Measurements from ENCODE around the gene LRRC75B.

The LRRC75B gene

GRCh38 chr22:24584166-24584790 is 8.6 kb downstream of the LRRC75B start:
- TF ChIP-seq POLR2A (IDR thresholded peaks at IDR 0.05; ENCODE audit: extremely low read depth, insufficient read length) (no peak), MYC (IDR thresholded peaks at IDR 0.05; ENCODE audit: low read depth, low read length) (no peak)
- TF ChIP-seq, protein P1, sequence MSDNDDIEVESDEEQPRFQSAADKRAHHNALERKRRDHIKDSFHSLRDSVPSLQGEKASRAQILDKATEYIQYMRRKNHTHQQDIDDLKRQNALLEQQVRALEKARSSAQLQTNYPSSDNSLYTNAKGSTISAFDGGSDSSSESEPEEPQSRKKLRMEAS (IDR thresholded peaks at IDR 0.05; ENCODE audit: low read depth, low read length) = no peak

GRCh38 chr22:24583221-24584165 is 9.4 kb downstream of the LRRC75B start:
- DNase-seq (ENCODE audit: low read depth) = no peak
- TF ChIP-seq POLR2A (IDR thresholded peaks at IDR 0.05; ENCODE audit: extremely low read depth, insufficient read length) (no peak), MYC (IDR thresholded peaks at IDR 0.05; ENCODE audit: low read depth, low read length) (no peak)
- TF ChIP-seq, protein P1 (IDR thresholded peaks at IDR 0.05; ENCODE audit: low read depth, low read length) = no peak
- TF ChIP-seq, protein P2, sequence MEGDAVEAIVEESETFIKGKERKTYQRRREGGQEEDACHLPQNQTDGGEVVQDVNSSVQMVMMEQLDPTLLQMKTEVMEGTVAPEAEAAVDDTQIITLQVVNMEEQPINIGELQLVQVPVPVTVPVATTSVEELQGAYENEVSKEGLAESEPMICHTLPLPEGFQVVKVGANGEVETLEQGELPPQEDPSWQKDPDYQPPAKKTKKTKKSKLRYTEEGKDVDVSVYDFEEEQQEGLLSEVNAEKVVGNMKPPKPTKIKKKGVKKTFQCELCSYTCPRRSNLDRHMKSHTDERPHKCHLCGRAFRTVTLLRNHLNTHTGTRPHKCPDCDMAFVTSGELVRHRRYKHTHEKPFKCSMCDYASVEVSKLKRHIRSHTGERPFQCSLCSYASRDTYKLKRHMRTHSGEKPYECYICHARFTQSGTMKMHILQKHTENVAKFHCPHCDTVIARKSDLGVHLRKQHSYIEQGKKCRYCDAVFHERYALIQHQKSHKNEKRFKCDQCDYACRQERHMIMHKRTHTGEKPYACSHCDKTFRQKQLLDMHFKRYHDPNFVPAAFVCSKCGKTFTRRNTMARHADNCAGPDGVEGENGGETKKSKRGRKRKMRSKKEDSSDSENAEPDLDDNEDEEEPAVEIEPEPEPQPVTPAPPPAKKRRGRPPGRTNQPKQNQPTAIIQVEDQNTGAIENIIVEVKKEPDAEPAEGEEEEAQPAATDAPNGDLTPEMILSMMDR (IDR thresholded peaks at IDR 0.05; ENCODE audit: low read depth, low read length) = no peak

More at GRCh38 chr22:24584166-24584790, 8.6 kb downstream of the LRRC75B start:
- H3K4me3 ChIP-seq (ENCODE audit: low read depth, low read length) = no peak overlapping the region
- no peak for DNase-seq (ENCODE audit: low read depth)

DNA sequence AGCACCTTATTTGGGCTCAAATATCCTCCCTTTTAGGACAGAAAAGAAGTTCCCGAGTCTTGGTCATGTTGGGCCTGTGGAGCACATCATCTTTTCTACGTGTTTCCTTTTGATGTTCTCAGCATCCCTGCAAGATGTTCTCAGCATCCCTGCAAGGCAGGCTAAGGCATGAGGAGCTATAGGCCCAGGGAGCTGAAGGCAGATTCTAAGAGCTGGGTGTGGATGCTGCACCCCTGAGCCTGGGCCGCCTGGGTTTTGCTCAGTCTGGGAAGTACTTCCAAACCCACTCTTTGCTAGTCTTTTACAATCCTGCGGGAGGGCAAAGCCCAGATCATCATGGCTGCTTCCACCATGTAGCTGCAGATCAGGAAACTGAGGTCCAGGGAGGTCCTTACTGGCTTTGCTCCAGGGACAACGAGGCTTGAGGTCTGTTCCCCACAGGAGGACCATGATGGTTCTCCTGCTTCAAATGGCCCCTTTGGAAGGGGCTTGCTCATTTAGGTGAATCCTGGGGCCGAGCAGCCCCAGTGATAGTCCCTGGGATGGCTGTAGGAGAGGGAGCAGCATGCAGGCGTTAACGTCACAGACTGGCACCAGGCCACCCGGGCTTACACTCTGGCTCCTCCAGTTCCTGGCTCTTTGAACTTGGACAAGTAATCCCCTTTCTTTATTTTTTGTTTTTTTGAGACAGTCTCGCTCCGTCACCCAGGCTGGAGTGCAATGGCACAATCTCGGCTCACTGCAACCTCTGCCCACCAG is 10.6 kb downstream of the LRRC75B start:
- DNase-seq (ENCODE audit: low read depth) = no peak
- no peak for TF ChIP-seq MYC (IDR thresholded peaks at IDR 0.05; ENCODE audit: low read depth, low read length)
- no peak overlapping the region for H3K4me3 ChIP-seq (ENCODE audit: low read depth, low read length)

More at GRCh38 chr22:24583221-24584165, 9.4 kb downstream of the LRRC75B start:
- no peak overlapping the region for H3K4me3 ChIP-seq (ENCODE audit: low read depth, low read length)

DNA sequence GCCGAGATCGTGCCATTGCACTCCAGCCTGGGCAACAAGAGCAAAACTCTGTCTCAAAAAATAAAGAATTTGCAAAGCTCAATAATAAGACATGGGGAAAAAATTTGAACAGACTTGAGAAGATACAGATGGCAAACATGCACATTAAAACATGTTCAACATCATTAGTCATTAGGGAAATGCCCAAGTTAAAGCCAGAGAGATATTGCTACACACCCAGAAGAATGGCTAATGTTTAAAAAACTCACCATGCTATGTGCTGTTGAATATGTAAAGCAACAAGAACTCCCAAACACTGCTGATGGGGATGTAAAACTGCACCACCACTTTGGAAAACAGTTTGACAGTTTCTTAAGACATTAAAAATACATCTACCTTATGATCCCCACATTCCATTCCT is 12.6 kb downstream of the LRRC75B start:
- TF ChIP-seq, protein P2 (IDR thresholded peaks at IDR 0.05; ENCODE audit: low read depth, low read length) = no peak
- TF ChIP-seq POLR2A (IDR thresholded peaks at IDR 0.05; ENCODE audit: extremely low read depth, insufficient read length) (no peak), MYC (IDR thresholded peaks at IDR 0.05; ENCODE audit: low read depth, low read length) (no peak)
- TF ChIP-seq, protein P1 (IDR thresholded peaks at IDR 0.05; ENCODE audit: low read depth, low read length) = no peak
- no peak overlapping the region for H3K4me3 ChIP-seq (ENCODE audit: low read depth, low read length)
- no peak for DNase-seq (ENCODE audit: low read depth)

DNA sequence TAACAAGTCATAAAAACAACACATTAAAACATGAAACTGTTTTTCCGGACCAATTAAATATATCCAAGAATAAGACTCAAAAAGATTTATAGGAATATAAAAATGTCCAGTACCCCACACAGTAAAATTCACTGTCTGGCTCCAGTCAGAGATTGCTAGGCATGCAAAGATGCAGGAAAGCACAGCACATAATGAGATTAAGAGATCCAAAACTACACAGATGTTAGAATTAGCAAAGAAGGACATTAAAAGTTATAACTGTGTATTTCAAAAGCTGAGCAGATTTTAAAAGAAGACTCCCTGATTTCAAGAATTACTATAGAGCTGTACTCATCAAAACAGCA is 13.6 kb downstream of the LRRC75B start:
- H3K4me3 ChIP-seq (ENCODE audit: low read depth, low read length) = no peak overlapping the region
- TF ChIP-seq, protein P1 (IDR thresholded peaks at IDR 0.05; ENCODE audit: low read depth, low read length) = no peak
- no peak for TF ChIP-seq POLR2A (IDR thresholded peaks at IDR 0.05; ENCODE audit: extremely low read depth, insufficient read length)
- DNase-seq (ENCODE audit: low read depth) = no peak

GRCh38 chr22:24578355-24579257 is 14.3 kb downstream of the LRRC75B start:
- no peak for DNase-seq (ENCODE audit: low read depth)
- no peak for TF ChIP-seq POLR2A (IDR thresholded peaks at IDR 0.05; ENCODE audit: extremely low read depth, insufficient read length)
- TF ChIP-seq MYC (IDR thresholded peaks at IDR 0.05; ENCODE audit: low read depth, low read length) = no peak
- TF ChIP-seq, protein P2 (IDR thresholded peaks at IDR 0.05; ENCODE audit: low read depth, low read length) = no peak
- TF ChIP-seq, protein P1 (IDR thresholded peaks at IDR 0.05; ENCODE audit: low read depth, low read length) = no peak
- no peak overlapping the region for H3K4me3 ChIP-seq (ENCODE audit: low read depth, low read length)
